K562 (cell line): ENCODE measurements around the gene DCAF7. TPM values are rescaled to one million over a fixed set of nuclear protein-coding genes. Genes with fewer than 3 reads are reported as not detected.

Source experiments
- ATAC-seq: fragments of 200-7000 bp; cut with Tn5 transposase; 3 replicates; pipeline ENCODE4 v1.9.1; 2020; ENCODE audit warnings: moderate library complexity
- BruUV-seq: library from RNA; stranded (reverse); fragments of 400-500 nt; replicated peaks from 2 replicates; lab custom pipeline; 2021; lab: Mats Ljungman, UMichigan
- CTCF ChIA-PET: fragments of 300-600 bp; formaldehyde crosslinking; extraction: SDS; loops from one replicate; lab custom pipeline; 2021; ENCODE audit warnings: low intra/inter-chr PET ratio; lab: Yijun Ruan, JAX
- POLR2A ChIA-PET: fragments of 300-600, 350-650 bp; sonication (Branson Sonifier 250); formaldehyde crosslinking; extraction: SDS; loops from one replicate; lab custom pipeline; 2021; ENCODE audit warnings: antibody characterized with exemption, inconsistent platforms; lab: Yijun Ruan, JAX
- DNase-seq, 4 experiments: peaks; one replicate each; pipeline versions ENCODE4 v3.0.0 to v3.0.0-alpha.2; 2011 to 2018; ENCODE audit warnings: low spot score in 3 of 4, mixed read lengths in 3 of 4; ENCODE audit errors: extremely low read depth in 1 of 4
- FAIRE-seq: peaks from 2 replicates; lab custom pipeline; 2011; peaks lifted over from hg19 to GRCh38; lab: Jason Lieb, UNC
- H2AFZ ChIP-seq: 2 replicates; pipeline ENCODE4 v1.6.0; 2011; ENCODE audit warnings: low read depth, low read length, control low read depth, inconsistent platforms
- H3K27ac ChIP-seq: fragments of 200-600 bp; 3 replicates; pipeline ENCODE4 v1.8.0; 2011; ENCODE audit warnings: low read depth, mild to moderate bottlenecking, control low read depth, inconsistent platforms, low read length, moderate library complexity, mixed read lengths; ENCODE audit errors: extremely low read depth
- H3K27me3 ChIP-seq, 2 experiments: fragments of 300-600 bp in 1 of 2; 2 replicates in 1 of 2; 3 replicates in 1 of 2; pipeline versions ENCODE4 v1.6.0 to v1.8.0; 2011; ENCODE audit warnings: inconsistent platforms in 2 of 2, low read length in 2 of 2, mild to moderate bottlenecking in 1 of 2, mixed read lengths in 1 of 2, moderate library complexity in 1 of 2; ENCODE audit not compliant: control insufficient read depth in 2 of 2, insufficient read depth in 2 of 2
- H3K36me3 ChIP-seq: fragments of 300-600 bp; 3 replicates; pipeline ENCODE4 v1.8.0; 2011; ENCODE audit warnings: mild to moderate bottlenecking, low read length, inconsistent platforms; ENCODE audit not compliant: control insufficient read depth, insufficient read depth
- H3K4me1 ChIP-seq, 2 experiments: fragments of 200-600 bp in 1 of 2; replicated peaks in 1 of 2; 2 replicates in 1 of 2; 3 replicates in 1 of 2; pipeline versions ENCODE4 v1.5.1 to v1.8.0; 2011; ENCODE audit warnings: inconsistent platforms in 2 of 2, low read length in 2 of 2, mild to moderate bottlenecking in 1 of 2, mixed read lengths in 1 of 2, moderate library complexity in 1 of 2; ENCODE audit not compliant: control insufficient read depth in 2 of 2, insufficient read depth in 2 of 2
- H3K4me2 ChIP-seq: 2 replicates; pipeline ENCODE4 v1.6.1; 2011; ENCODE audit warnings: low read length, control low read depth, inconsistent platforms, mixed read lengths; ENCODE audit not compliant: insufficient read depth
- H3K4me3 ChIP-seq: fragments of 200-600 bp; sonication (generic), shearing (Covaris generic); 2 replicates; pipeline ENCODE4 v1.5.1; 2016; ENCODE audit warnings: control low read depth, inconsistent platforms
- H3K79me2 ChIP-seq: fragments of 200-600 bp; 3 replicates; pipeline ENCODE4 v1.8.0; 2011; ENCODE audit warnings: low read length, inconsistent platforms; ENCODE audit not compliant: control insufficient read depth, insufficient read depth
- H3K9ac ChIP-seq, 2 experiments: 2 replicates each; pipeline versions ENCODE4 v1.6.0 to v1.6.1; 2011; ENCODE audit warnings: low read depth in 2 of 2, low read length in 2 of 2, control low read depth in 1 of 2, inconsistent platforms in 1 of 2, mild to moderate bottlenecking in 1 of 2, mixed read lengths in 1 of 2; ENCODE audit not compliant: insufficient read depth in 1 of 2
- H3K9me1 ChIP-seq: one replicate; pipeline ENCODE4 v1.6.0; 2011; ENCODE audit warnings: inconsistent platforms, mild to moderate bottlenecking, low read length, moderate library complexity; ENCODE audit not compliant: control insufficient read depth, insufficient read depth
- H3K9me3 ChIP-seq: replicated peaks from 2 replicates; pipeline ENCODE4 v1.5.1; 2011; ENCODE audit warnings: low read depth, low read length, inconsistent platforms; ENCODE audit not compliant: control insufficient read depth, insufficient read depth
- H4K20me1 ChIP-seq: replicated peaks from 2 replicates; pipeline ENCODE4 v1.6.1; 2011; ENCODE audit warnings: low read length, inconsistent platforms, mixed read lengths; ENCODE audit not compliant: control insufficient read depth, insufficient read depth
- ARID3A ChIP-seq: IDR thresholded peaks from 2 replicates; pipeline ENCODE4 v1.6.1; 2012; ENCODE audit warnings: low read depth, low read length, improper control_type of control experiment, borderline replicate concordance
- ETV6 ChIP-seq, 3 experiments: fragments of 150-350 bp in 1 of 3; sonication (generic) in 1 of 3; formaldehyde crosslinking in 1 of 3; IDR thresholded peaks; 2 replicates each; pipeline versions ENCODE4 v1.6.1 to v1.8.0; 2014 to 2022; ENCODE audit warnings: borderline replicate concordance in 2 of 3, low read depth in 2 of 3, antibody characterized with exemption in 1 of 3, low read length in 1 of 3, mild to moderate bottlenecking in 1 of 3, missing genetic modification reagents in 1 of 3
- WGBS: fragments of 100-300 bp; shearing (Covaris generic); methylation state at CpG from one replicate; pipeline ENCODE4 v1.1.6; 2016; ENCODE audit warnings: low coverage, mixed read lengths; ENCODE audit not compliant: insufficient coverage; ENCODE audit errors: missing lambda C conversion rate; 5-methylcytosine and 5-hydroxymethylcytosine counted together
- in situ Hi-C: fragments of 300-500 bp; cut with MboI; formaldehyde crosslinking; loops from 4 replicates; pipeline ENCODE4 v1.15.0; 2018; ENCODE audit warnings: inconsistent platforms, mixed read lengths
- intact Hi-C: fragments of 100-400 bp; cut with micrococcal nuclease; formaldehyde crosslinking; loops from 2 replicates; pipeline ENCODE4 v1.14.2; 2022
- polyA plus RNA-seq, 8 experiments: library from polyadenylated mRNA; depleted of rRNA in 4 of 8; stranded (reverse) in 5 of 8; unstranded in 3 of 8; fragments of >200 nt; fragmentation: Nextera tagmentation in 2 of 8; fragmentation: Illumina TruSeq in 1 of 8; extraction: Ambion mirVana in 2 of 8; extraction: Trizol in 1 of 8; gene quantifications; 2 replicates each; pipeline versions ENCODE4 v1.2.1 to v1.2.3, GENCODE V29; 2011 to 2014; ENCODE audit warnings: inconsistent platforms in 1 of 8, missing spikeins in 1 of 8
- total RNA-seq, 7 experiments: library from RNA; depleted of rRNA in 6 of 7; stranded (reverse); fragments of >200 nt in 6 of 7; fragmentation: Illumina TruSeq in 2 of 7; extraction: Trizol in 2 of 7; gene quantifications; 2 replicates each; pipeline versions ENCODE4 v1.2.1 to v1.2.3, GENCODE V29; 2011 to 2021; ENCODE audit warnings: low replicate concordance in 1 of 7

DCAF7 gene
- total and polyA plus RNA-seq, 9 of the 15 experiments (the other 6 are each of a cell fraction or from before 2014, with no cell fraction given), result 30.8 to 123 (median 40.2) TPM

GRCh38 chr17:63552211-63552610 lies 1.9 kb downstream of the DCAF7 start:
- peak overlapping the region; percentile 24; the same call in 2 of the 3 replicates for H3K27ac ChIP-seq
- no TSS peak for BruUV-seq
- in situ Hi-C loops, result no loop called here
- peak overlapping the region; percentile 76 for H3K4me2 ChIP-seq
- FAIRE-seq (no peak), ATAC-seq (no peak)
- CTCF ChIA-PET, result no interaction called here
- intact Hi-C loops, result loop anchor here (5.0 kb wide), 3 partner anchors 50 to 220 kb away; partner anchors contain the start of genes CCDC47, DDX42 and TACO1
- no peaks in the 10 kb centered on the region for H3K27me3 ChIP-seq
- POLR2A ChIA-PET, result interaction anchor here (0.7 to 3.3 kb wide), 7 partner anchors 8 to 81 kb away, joined by 3 to 20 read pairs (median 6); no protein-coding TSS in a partner anchor
- no peak overlapping the region for H2AFZ ChIP-seq
- peaks cover 11 to 25% of the 10 kb centered on the region in 2 experiments for H3K4me1 ChIP-seq
- H3K9ac ChIP-seq, result peak overlapping the region; percentile 84 to 93
- no peaks in the 10 kb centered on the region for H3K9me1 ChIP-seq
- H3K36me3 ChIP-seq, result peaks cover 39% of the 10 kb centered on the region
- H3K4me3 ChIP-seq, result peak overlapping the region; percentile 85
- no peak for TF ChIP-seq ETV6 (IDR thresholded peaks at IDR 0.05; ENCODE audit: borderline replicate concordance in 1 of 2, low read depth in 2 of 2, low read length in 1 of 2)
- TF ChIP-seq ETV6 (CRISPR knock-in tag; IDR thresholded peaks at IDR 0.05; ENCODE audit: borderline replicate concordance), result no peak
- TF ChIP-seq ARID3A, result no peak
- TF ChIP-seq, all 486 proteins: peak for 0
- no peaks in the 10 kb centered on the region for H3K9me3 ChIP-seq
- H4K20me1 ChIP-seq, result peaks cover 35% of the 10 kb centered on the region
- no peak for DNase-seq
- peaks cover 75% of the 10 kb centered on the region for H3K79me2 ChIP-seq
- WGBS, result 9% methylated on average over 6 of the region's 6 CpGs
